H9 (cell line): ENCODE measurements around the gene RCSD1. TPM values are rescaled to one million over a fixed set of nuclear protein-coding genes. Genes with fewer than 3 reads are reported as not detected.
A peak's percentile ranks its signal among the peaks of the same experiment; 100 is the strongest.

ENCODE experiments used
- DNase-seq: peaks from one replicate; pipeline ENCODE4 v3.0.0-alpha.2; 2017
- H2AFZ ChIP-seq: one replicate; pipeline ENCODE4 v1.6.1; 2013; ENCODE audit warnings: mild to moderate bottlenecking, low read length, control low read depth, moderate library complexity
- H2AK5ac ChIP-seq: 2 replicates; pipeline ENCODE4 v1.6.1; 2013; ENCODE audit warnings: low read length, control low read depth, mixed read lengths; ENCODE audit not compliant: insufficient read length
- H2BK120ac ChIP-seq: one replicate; pipeline ENCODE4 v1.6.1; 2013; ENCODE audit warnings: low read depth, mild to moderate bottlenecking, low read length, control low read depth, inconsistent platforms; ENCODE audit not compliant: poor library complexity, severe bottlenecking
- H2BK12ac ChIP-seq: 2 replicates; pipeline ENCODE4 v1.6.1; 2013; ENCODE audit warnings: low read length, control low read depth, mixed read lengths, low read depth; ENCODE audit not compliant: insufficient read length
- H2BK15ac ChIP-seq: 2 replicates; pipeline ENCODE4 v1.6.1; 2013; ENCODE audit warnings: low read depth, low read length, control low read depth
- H2BK20ac ChIP-seq: one replicate; pipeline ENCODE4 v1.6.1; 2013; ENCODE audit warnings: low read depth, mild to moderate bottlenecking, low read length, control low read depth, inconsistent platforms; ENCODE audit not compliant: poor library complexity, severe bottlenecking
- H2BK5ac ChIP-seq: 2 replicates; pipeline ENCODE4 v1.6.1; 2013; ENCODE audit warnings: low read length, control low read depth, mixed read lengths; ENCODE audit not compliant: insufficient read length
- H3K14ac ChIP-seq: 2 replicates; pipeline ENCODE4 v1.6.1; 2013; ENCODE audit warnings: low read length, control low read depth; ENCODE audit not compliant: insufficient read depth
- H3K18ac ChIP-seq: 2 replicates; pipeline ENCODE4 v1.6.1; 2013; ENCODE audit warnings: low read depth, mild to moderate bottlenecking, mixed read lengths, low read length, control low read depth; ENCODE audit not compliant: insufficient read length
- H3K23ac ChIP-seq: 2 replicates; pipeline ENCODE4 v1.6.1; 2013; ENCODE audit warnings: low read length, control low read depth, mixed read lengths, low read depth; ENCODE audit not compliant: insufficient read length
- H3K23me2 ChIP-seq: 2 replicates; pipeline ENCODE4 v1.6.1; 2013; ENCODE audit warnings: low read depth, mild to moderate bottlenecking, mixed read lengths, low read length, control low read depth; ENCODE audit not compliant: insufficient read length, poor library complexity, severe bottlenecking
- H3K27ac ChIP-seq: 2 replicates; pipeline ENCODE4 v1.5.1; 2013; ENCODE audit warnings: low read length, control low read depth, mixed read lengths, low read depth; ENCODE audit not compliant: insufficient read length
- H3K27me3 ChIP-seq: 2 replicates; pipeline ENCODE4 v1.6.1; 2013; ENCODE audit warnings: low read length, control low read depth, inconsistent platforms; ENCODE audit not compliant: insufficient read depth
- H3K4ac ChIP-seq: 2 replicates; pipeline ENCODE4 v1.6.1; 2013; ENCODE audit warnings: low read depth, mild to moderate bottlenecking, control low read depth, inconsistent platforms, low read length, moderate library complexity
- H3K4me1 ChIP-seq: 2 replicates; pipeline ENCODE4 v1.6.1; 2013; ENCODE audit warnings: low read length, control low read depth, inconsistent platforms; ENCODE audit not compliant: insufficient read depth
- H3K4me2 ChIP-seq: 2 replicates; pipeline ENCODE4 v1.6.1; 2013; ENCODE audit warnings: low read length, control low read depth, mixed read lengths; ENCODE audit not compliant: insufficient read length, insufficient read depth
- H3K56ac ChIP-seq: 2 replicates; pipeline ENCODE4 v1.6.1; 2013; ENCODE audit warnings: low read depth, mild to moderate bottlenecking, mixed read lengths, low read length, control low read depth; ENCODE audit not compliant: insufficient read length
- H3K79me1 ChIP-seq: 2 replicates; pipeline ENCODE4 v1.6.1; 2013; ENCODE audit warnings: low read depth, mild to moderate bottlenecking, moderate library complexity, low read length, control low read depth, inconsistent platforms; ENCODE audit not compliant: insufficient read depth, poor library complexity, severe bottlenecking
- H3K79me2 ChIP-seq: 2 replicates; pipeline ENCODE4 v1.6.1; 2013; ENCODE audit warnings: low read length, control low read depth, inconsistent platforms; ENCODE audit not compliant: insufficient read depth
- H3K9ac ChIP-seq: 2 replicates; pipeline ENCODE4 v1.6.1; 2013; ENCODE audit warnings: low read length, control low read depth, mixed read lengths; ENCODE audit not compliant: insufficient read length; ENCODE audit errors: extremely low read depth
- H3K9me3 ChIP-seq: one replicate; pipeline ENCODE4 v1.6.1; 2013; ENCODE audit warnings: low read depth, low read length, inconsistent platforms; ENCODE audit not compliant: control insufficient read depth
- H3T11ph ChIP-seq: one replicate; pipeline ENCODE4 v1.6.1; 2013; ENCODE audit warnings: mild to moderate bottlenecking, low read length, control low read depth, inconsistent platforms
- H4K20me1 ChIP-seq: one replicate; pipeline ENCODE4 v1.6.1; 2013; ENCODE audit not compliant: control insufficient read depth, insufficient read length, insufficient read depth
- H4K5ac ChIP-seq: 2 replicates; pipeline ENCODE4 v1.6.1; 2013; ENCODE audit warnings: low read depth, mild to moderate bottlenecking, mixed read lengths, low read length, control low read depth; ENCODE audit not compliant: insufficient read length
- H4K8ac ChIP-seq: replicated peaks from 2 replicates; pipeline ENCODE4 v1.6.1; 2013; ENCODE audit warnings: low read length, control low read depth, mixed read lengths, low read depth; ENCODE audit not compliant: insufficient read length
- H4K91ac ChIP-seq: 2 replicates; pipeline ENCODE4 v1.6.1; 2013; ENCODE audit warnings: low read depth, mild to moderate bottlenecking, moderate library complexity, mixed read lengths, low read length, control low read depth; ENCODE audit not compliant: insufficient read length
- H3K27ac Mint-ChIP-seq, 3 experiments: 2 replicates in 2 of 3; 3 replicates in 1 of 3; pipeline ENCODE4 v1.8.0; 2020 to 2021; ENCODE audit warnings: mixed read lengths in 3 of 3, mild to moderate bottlenecking in 1 of 3, moderate library complexity in 1 of 3
- H3K27me3 Mint-ChIP-seq: 2 replicates; pipeline ENCODE4 v1.8.0; 2021; ENCODE audit warnings: low read depth, mild to moderate bottlenecking, moderate library complexity, mixed read lengths
- H3K36me3 Mint-ChIP-seq, 3 experiments: 2 replicates in 2 of 3; 3 replicates in 1 of 3; pipeline ENCODE4 v1.8.0; 2020 to 2021; ENCODE audit warnings: low read depth in 3 of 3, mixed read lengths in 3 of 3; ENCODE audit not compliant: insufficient read depth in 1 of 3
- H3K4me1 Mint-ChIP-seq, 2 experiments: 2 replicates each; pipeline ENCODE4 v1.8.0; 2020; ENCODE audit warnings: mixed read lengths in 2 of 2
- H3K4me3 Mint-ChIP-seq, 2 experiments: 2 replicates in 1 of 2; 3 replicates in 1 of 2; pipeline ENCODE4 v1.8.0; 2020 to 2021; ENCODE audit warnings: mild to moderate bottlenecking in 2 of 2, mixed read lengths in 2 of 2, moderate library complexity in 1 of 2
- H3K9me3 Mint-ChIP-seq, 2 experiments: 2 replicates in 1 of 2; 3 replicates in 1 of 2; pipeline ENCODE4 v1.8.0; 2020; ENCODE audit warnings: mild to moderate bottlenecking in 2 of 2, mixed read lengths in 2 of 2, moderate library complexity in 1 of 2
- CTCF ChIP-seq: fragments of 200-600 bp; sonication (generic); conservative IDR thresholded peaks from 3 replicates; pipeline ENCODE4 v1.8.0; 2021; ENCODE audit warnings: antibody characterized with exemption, mild to moderate bottlenecking
- WGBS: extraction: QIAGEN DNeasy Blood & Tissue Kit; methylation state at CpG from one replicate; pipeline ENCODE4 v1.1.7; 2013; ENCODE audit warnings: missing lambda C conversion rate, low lambda C conversion rate, mixed read lengths; ENCODE audit not compliant: insufficient read length; ENCODE audit errors: extremely low coverage; 5-methylcytosine and 5-hydroxymethylcytosine counted together
- total RNA-seq: library from RNA; stranded (reverse); gene quantifications from 2 replicates; pipeline ENCODE4 v1.2.1, GENCODE V29; 2021

The RCSD1 gene
- total RNA-seq, 1 experiment from 2014 or later, result 0.13 TPM

DNA sequence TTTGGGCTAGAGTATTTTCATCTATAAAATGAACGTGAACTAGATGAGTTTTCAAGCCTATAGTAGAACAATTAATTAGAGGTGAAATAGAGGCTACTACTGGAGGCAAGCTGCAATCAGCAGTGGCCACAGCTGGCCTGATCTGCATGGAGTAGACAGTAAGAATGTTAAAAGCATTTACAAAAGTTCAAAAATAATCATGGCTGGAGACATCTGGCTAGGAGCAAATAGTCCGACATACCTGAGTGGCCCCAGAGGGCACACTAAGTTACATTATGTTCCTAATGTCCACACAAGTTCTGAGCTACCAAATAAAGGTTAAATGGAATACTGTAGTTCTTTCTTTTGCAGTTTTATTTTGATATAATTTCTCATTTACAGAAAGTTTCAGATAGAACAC lies 119.7 kb downstream of the RCSD1 start:
- no peak overlapping the region for H3K9ac ChIP-seq
- H3K18ac ChIP-seq, result no peak overlapping the region
- H3K4me1 Mint-ChIP-seq, result peaks cover 8 to 12% of the 10 kb centered on the region in 2 experiments
- H4K8ac ChIP-seq, result no peak overlapping the region
- H2BK120ac ChIP-seq, result no peak overlapping the region
- no peak overlapping the region for H3K4ac ChIP-seq
- peaks cover 5% of the 10 kb centered on the region; the same call in 1 of the 2 replicates for H3K79me2 ChIP-seq
- H4K91ac ChIP-seq, result no peak overlapping the region
- no peaks in the 10 kb centered on the region for H3K27me3 ChIP-seq
- no peak for TF ChIP-seq CTCF
- no peaks in the 10 kb centered on the region; the same call in 1 of the 2 replicates for H3K4me1 ChIP-seq
- DNase-seq, result no peak
- no peaks in the 10 kb centered on the region for H4K20me1 ChIP-seq
- no peak overlapping the region for H2BK5ac ChIP-seq
- no peaks in the 10 kb centered on the region for H3K36me3 Mint-ChIP-seq
- no peak overlapping the region for H2BK20ac ChIP-seq
- H3K9me3 ChIP-seq, result no peaks in the 10 kb centered on the region
- no peak overlapping the region for H3K4me3 Mint-ChIP-seq
- H2BK12ac ChIP-seq, result no peak overlapping the region
- no peak overlapping the region for H2AK5ac ChIP-seq
- H3K27ac ChIP-seq, result no peak overlapping the region
- no peak overlapping the region for H3T11ph ChIP-seq
- H3K27me3 Mint-ChIP-seq, result no peaks in the 10 kb centered on the region
- peak overlapping the region in 1 of 3 experiments; percentile 42; a peak in 1 of 7 replicates for H3K27ac Mint-ChIP-seq
- H3K56ac ChIP-seq, result no peak overlapping the region
- no peak overlapping the region for H4K5ac ChIP-seq
- H3K9me3 Mint-ChIP-seq, result no peaks in the 10 kb centered on the region
- H2AFZ ChIP-seq, result no peak overlapping the region
- H3K23ac ChIP-seq, result no peak overlapping the region
- no peak overlapping the region for H3K14ac ChIP-seq
- no peaks in the 10 kb centered on the region for H3K23me2 ChIP-seq
- peaks cover 9% of the 10 kb centered on the region for H3K79me1 ChIP-seq
- H3K4me2 ChIP-seq, result no peak overlapping the region
- WGBS, result no CpG with 5 or more reads among the region's 2 CpGs
- no peak overlapping the region for H2BK15ac ChIP-seq
